ENCODE results near the gene ZCWPW1. TPM values are rescaled to one million over a fixed set of nuclear protein-coding genes. Genes with fewer than 3 reads are reported as not detected.

The ZCWPW1 gene
- total and polyA plus RNA-seq, 10 of the 15 experiments (the other 5 are each of a cell fraction or from before 2014, with no cell fraction given) = 1.3 to 4.4 (median 3.7) TPM

DNA sequence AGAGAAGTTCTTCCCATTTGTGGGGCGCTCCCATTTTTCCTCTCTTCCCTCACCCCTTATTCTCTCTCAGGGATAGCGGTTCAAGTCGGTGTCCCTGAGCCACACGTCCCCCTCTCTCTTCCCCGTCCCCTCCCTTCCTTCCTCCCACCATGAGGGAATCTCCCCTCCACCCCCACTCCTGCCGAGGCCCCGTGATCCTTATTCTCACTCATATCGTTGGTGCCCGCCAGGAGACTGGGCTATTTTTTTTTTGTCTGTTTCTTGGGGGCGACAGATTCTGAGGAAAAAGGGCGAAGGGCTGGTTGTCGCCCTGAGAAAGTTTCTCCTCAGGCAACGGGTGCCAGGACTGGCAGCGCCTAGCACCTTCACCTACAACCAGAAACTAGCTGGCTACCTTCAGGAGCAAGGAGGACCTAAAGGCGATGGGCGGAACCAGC is 723 bp downstream of the ZCWPW1 start:
- intact Hi-C loops (cut with micrococcal nuclease; ENCODE audit: unreplicated experiment) (no loop called here), in situ Hi-C loops (cut with MboI) (no loop called here)
- WGBS (ENCODE audit: insufficient coverage, insufficient replicate concordance, low lambda C conversion rate, missing lambda C conversion rate) = 72% methylated on average over 11 of the region's 16 CpGs
- no peaks in the 10 kb centered on the region for H3K9me3 ChIP-seq (replicated peaks; ENCODE audit: control insufficient read depth, insufficient read depth, low read length)
- peak overlapping the region; percentile 37; the same call in 1 of the 2 replicates for H3K4me3 ChIP-seq
- ChIA-PET RAD21 (ENCODE audit: unreplicated experiment) (interaction anchor here (1.0 to 3.1 kb wide), 12 partner anchors 8 to 161 kb away, joined by 3 to 25 read pairs (median 4); partner anchors contain the start of gene TSC22D4), POLR2A (interaction anchor here (0.5 to 2.5 kb wide), 15 partner anchors 8 to 228 kb away, joined by 3 to 18 read pairs (median 6); partner anchors contain the start of genes FBXO24, LRCH4 and PPP1R35), SMC1A (ENCODE audit: uncharacterized antibody, unreplicated experiment) (interaction anchor here (0.8 to 3.0 kb wide), 5 partner anchors 12 to 53 kb away, joined by 3 to 15 read pairs (median 9); no protein-coding TSS in a partner anchor), CTCF (interaction anchor here (0.8 to 1.6 kb wide), 4 partner anchors 9 to 53 kb away, joined by 3 to 8 read pairs (median 6); no protein-coding TSS in a partner anchor)
- no peaks in the 10 kb centered on the region for H4K20me1 ChIP-seq (ENCODE audit: control insufficient read depth, insufficient read depth)
- DNase-seq (ENCODE audit: low read depth, low spot score) = no peak
- ATAC-seq = no peak
- H3K27ac ChIP-seq (ENCODE audit: control insufficient read depth, insufficient read depth) = peak overlapping the region; percentile 99; the same call in 1 of the 2 replicates
- H3K79me2 ChIP-seq (ENCODE audit: control insufficient read depth, insufficient read depth, low read length) = peaks cover 34% of the 10 kb centered on the region
- no peak overlapping the region; the same call in 1 of the 2 replicates for H3K9ac ChIP-seq (ENCODE audit: control insufficient read depth, insufficient read depth, low read length)
- peak overlapping the region; percentile 91 for H2AFZ ChIP-seq (ENCODE audit: control insufficient read depth, low read depth, low read length)
- H3K36me3 ChIP-seq (ENCODE audit: control insufficient read depth in 2 of 2, insufficient read depth in 2 of 2, low read length in 1 of 2) = peaks cover 2 to 3% of the 10 kb centered on the region in 2 experiments; a peak in 2 of 4 replicates
- BruUV-seq (replicated peaks) = no TSS peak
- FAIRE-seq = no peak
- H3K4me2 ChIP-seq (ENCODE audit: control insufficient read depth, insufficient read depth) = peak overlapping the region; percentile 66
- no peaks in the 10 kb centered on the region for H3K27me3 ChIP-seq (replicated peaks in 1 of 2; ENCODE audit: control insufficient read depth in 2 of 2, insufficient read depth in 2 of 2, low read length in 1 of 2)
- peaks cover 25% of the 10 kb centered on the region for H3K4me1 ChIP-seq (ENCODE audit: control insufficient read depth, insufficient read depth, low read length)
- TF ChIP-seq CBFB (IDR thresholded peaks at IDR 0.05; ENCODE audit: low read depth) (no peak), IRF4 (IDR thresholded peaks at IDR 0.05; ENCODE audit: low read depth, low read length) (no peak), CEBPB (IDR thresholded peaks at IDR 0.05; ENCODE audit: borderline replicate concordance in 1 of 2, low read depth in 2 of 2, low read length in 2 of 2) (no peak), FOXM1 (IDR thresholded peaks at IDR 0.05; ENCODE audit: low read depth, low read length) (no peak), SP1 (IDR thresholded peaks at IDR 0.05; ENCODE audit: low read depth, low read length) (no peak), ZNF274 (IDR thresholded peaks at IDR 0.05; ENCODE audit: insufficient read depth, insufficient read length) (no peak), BMI1 (IDR thresholded peaks at IDR 0.05; ENCODE audit: borderline replicate concordance) (no peak), NFXL1 (IDR thresholded peaks at IDR 0.05; ENCODE audit: borderline replicate concordance) (no peak), BACH1 (IDR thresholded peaks at IDR 0.05; ENCODE audit: borderline replicate concordance) (0 out of 2 replicates have a peak, but pooled peaks have one; percentile 29)
- TF ChIP-seq, protein P1, sequence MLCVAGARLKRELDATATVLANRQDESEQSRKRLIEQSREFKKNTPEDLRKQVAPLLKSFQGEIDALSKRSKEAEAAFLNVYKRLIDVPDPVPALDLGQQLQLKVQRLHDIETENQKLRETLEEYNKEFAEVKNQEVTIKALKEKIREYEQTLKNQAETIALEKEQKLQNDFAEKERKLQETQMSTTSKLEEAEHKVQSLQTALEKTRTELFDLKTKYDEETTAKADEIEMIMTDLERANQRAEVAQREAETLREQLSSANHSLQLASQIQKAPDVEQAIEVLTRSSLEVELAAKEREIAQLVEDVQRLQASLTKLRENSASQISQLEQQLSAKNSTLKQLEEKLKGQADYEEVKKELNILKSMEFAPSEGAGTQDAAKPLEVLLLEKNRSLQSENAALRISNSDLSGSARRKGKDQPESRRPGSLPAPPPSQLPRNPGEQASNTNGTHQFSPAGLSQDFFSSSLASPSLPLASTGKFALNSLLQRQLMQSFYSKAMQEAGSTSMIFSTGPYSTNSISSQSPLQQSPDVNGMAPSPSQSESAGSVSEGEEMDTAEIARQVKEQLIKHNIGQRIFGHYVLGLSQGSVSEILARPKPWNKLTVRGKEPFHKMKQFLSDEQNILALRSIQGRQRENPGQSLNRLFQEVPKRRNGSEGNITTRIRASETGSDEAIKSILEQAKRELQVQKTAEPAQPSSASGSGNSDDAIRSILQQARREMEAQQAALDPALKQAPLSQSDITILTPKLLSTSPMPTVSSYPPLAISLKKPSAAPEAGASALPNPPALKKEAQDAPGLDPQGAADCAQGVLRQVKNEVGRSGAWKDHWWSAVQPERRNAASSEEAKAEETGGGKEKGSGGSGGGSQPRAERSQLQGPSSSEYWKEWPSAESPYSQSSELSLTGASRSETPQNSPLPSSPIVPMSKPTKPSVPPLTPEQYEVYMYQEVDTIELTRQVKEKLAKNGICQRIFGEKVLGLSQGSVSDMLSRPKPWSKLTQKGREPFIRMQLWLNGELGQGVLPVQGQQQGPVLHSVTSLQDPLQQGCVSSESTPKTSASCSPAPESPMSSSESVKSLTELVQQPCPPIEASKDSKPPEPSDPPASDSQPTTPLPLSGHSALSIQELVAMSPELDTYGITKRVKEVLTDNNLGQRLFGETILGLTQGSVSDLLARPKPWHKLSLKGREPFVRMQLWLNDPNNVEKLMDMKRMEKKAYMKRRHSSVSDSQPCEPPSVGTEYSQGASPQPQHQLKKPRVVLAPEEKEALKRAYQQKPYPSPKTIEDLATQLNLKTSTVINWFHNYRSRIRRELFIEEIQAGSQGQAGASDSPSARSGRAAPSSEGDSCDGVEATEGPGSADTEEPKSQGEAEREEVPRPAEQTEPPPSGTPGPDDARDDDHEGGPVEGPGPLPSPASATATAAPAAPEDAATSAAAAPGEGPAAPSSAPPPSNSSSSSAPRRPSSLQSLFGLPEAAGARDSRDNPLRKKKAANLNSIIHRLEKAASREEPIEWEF (IDR thresholded peaks at IDR 0.05; ENCODE audit: insufficient replicate concordance, low read depth, low read length) = no peak
- TF ChIP-seq, protein P2, sequence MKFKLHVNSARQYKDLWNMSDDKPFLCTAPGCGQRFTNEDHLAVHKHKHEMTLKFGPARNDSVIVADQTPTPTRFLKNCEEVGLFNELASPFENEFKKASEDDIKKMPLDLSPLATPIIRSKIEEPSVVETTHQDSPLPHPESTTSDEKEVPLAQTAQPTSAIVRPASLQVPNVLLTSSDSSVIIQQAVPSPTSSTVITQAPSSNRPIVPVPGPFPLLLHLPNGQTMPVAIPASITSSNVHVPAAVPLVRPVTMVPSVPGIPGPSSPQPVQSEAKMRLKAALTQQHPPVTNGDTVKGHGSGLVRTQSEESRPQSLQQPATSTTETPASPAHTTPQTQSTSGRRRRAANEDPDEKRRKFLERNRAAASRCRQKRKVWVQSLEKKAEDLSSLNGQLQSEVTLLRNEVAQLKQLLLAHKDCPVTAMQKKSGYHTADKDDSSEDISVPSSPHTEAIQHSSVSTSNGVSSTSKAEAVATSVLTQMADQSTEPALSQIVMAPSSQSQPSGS (IDR thresholded peaks at IDR 0.05; ENCODE audit: low read length) = no peak
- TF ChIP-seq, protein P3, sequence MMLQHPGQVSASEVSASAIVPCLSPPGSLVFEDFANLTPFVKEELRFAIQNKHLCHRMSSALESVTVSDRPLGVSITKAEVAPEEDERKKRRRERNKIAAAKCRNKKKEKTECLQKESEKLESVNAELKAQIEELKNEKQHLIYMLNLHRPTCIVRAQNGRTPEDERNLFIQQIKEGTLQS (IDR thresholded peaks at IDR 0.05; ENCODE audit: borderline replicate concordance, extremely low read depth, low read depth, low read length) = no peak
- TF ChIP-seq, protein P4, sequence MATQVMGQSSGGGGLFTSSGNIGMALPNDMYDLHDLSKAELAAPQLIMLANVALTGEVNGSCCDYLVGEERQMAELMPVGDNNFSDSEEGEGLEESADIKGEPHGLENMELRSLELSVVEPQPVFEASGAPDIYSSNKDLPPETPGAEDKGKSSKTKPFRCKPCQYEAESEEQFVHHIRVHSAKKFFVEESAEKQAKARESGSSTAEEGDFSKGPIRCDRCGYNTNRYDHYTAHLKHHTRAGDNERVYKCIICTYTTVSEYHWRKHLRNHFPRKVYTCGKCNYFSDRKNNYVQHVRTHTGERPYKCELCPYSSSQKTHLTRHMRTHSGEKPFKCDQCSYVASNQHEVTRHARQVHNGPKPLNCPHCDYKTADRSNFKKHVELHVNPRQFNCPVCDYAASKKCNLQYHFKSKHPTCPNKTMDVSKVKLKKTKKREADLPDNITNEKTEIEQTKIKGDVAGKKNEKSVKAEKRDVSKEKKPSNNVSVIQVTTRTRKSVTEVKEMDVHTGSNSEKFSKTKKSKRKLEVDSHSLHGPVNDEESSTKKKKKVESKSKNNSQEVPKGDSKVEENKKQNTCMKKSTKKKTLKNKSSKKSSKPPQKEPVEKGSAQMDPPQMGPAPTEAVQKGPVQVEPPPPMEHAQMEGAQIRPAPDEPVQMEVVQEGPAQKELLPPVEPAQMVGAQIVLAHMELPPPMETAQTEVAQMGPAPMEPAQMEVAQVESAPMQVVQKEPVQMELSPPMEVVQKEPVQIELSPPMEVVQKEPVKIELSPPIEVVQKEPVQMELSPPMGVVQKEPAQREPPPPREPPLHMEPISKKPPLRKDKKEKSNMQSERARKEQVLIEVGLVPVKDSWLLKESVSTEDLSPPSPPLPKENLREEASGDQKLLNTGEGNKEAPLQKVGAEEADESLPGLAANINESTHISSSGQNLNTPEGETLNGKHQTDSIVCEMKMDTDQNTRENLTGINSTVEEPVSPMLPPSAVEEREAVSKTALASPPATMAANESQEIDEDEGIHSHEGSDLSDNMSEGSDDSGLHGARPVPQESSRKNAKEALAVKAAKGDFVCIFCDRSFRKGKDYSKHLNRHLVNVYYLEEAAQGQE (IDR thresholded peaks at IDR 0.05; ENCODE audit: low read depth, low read length) = no peak
